NT2/D1 (cell line): Measurements from ENCODE around the gene RNF113A.
A peak's percentile ranks its signal among the peaks of the same experiment; 100 is the strongest.
"Not testable (repeated sequence)": the region's sequence is repeated elsewhere in the genome, so short reads cannot be mapped to it uniquely, and the experiment has no call there.

Experiments used
- DNase-seq: peaks from one replicate; pipeline ENCODE4 v3.0.0-alpha.2; 2011; ENCODE audit warnings: low read depth, low spot score
- H3K27me3 ChIP-seq: 2 replicates; pipeline ENCODE4 v1.6.0; 2011; ENCODE audit warnings: mild to moderate bottlenecking; ENCODE audit not compliant: insufficient read length, insufficient read depth
- H3K36me3 ChIP-seq: 2 replicates; pipeline ENCODE4 v1.6.1; 2011; ENCODE audit warnings: mild to moderate bottlenecking, low read length, mixed read lengths; ENCODE audit not compliant: insufficient read depth, insufficient read length
- H3K4me1 ChIP-seq: 2 replicates; pipeline ENCODE4 v1.5.1; 2011; ENCODE audit not compliant: insufficient read depth, insufficient read length
- H3K4me3 ChIP-seq: 2 replicates; pipeline ENCODE4 v1.5.1; 2011; ENCODE audit warnings: low read depth; ENCODE audit not compliant: insufficient read length
- H3K9ac ChIP-seq: 2 replicates; pipeline ENCODE4 v1.6.0; 2011; ENCODE audit warnings: low read depth; ENCODE audit not compliant: insufficient read length
- H3K9me3 ChIP-seq: 2 replicates; pipeline ENCODE4 v1.5.1; 2011; ENCODE audit warnings: mild to moderate bottlenecking, low read length; ENCODE audit not compliant: insufficient read depth
- SUZ12 ChIP-seq: IDR thresholded peaks from 2 replicates; pipeline ENCODE4 v1.6.1; 2011; ENCODE audit not compliant: insufficient read length, insufficient read depth; ENCODE audit errors: extremely low read depth
- YY1 ChIP-seq: IDR thresholded peaks from 2 replicates; pipeline ENCODE4 v1.6.1; 2011; ENCODE audit not compliant: insufficient read length, insufficient read depth
- ZNF274 ChIP-seq: IDR thresholded peaks from 2 replicates; pipeline ENCODE4 v1.6.1; 2011; ENCODE audit warnings: mild to moderate bottlenecking, low read depth, low read length

Gene RNF113A

GRCh38 chrX:119871599-119872395 is at the start of gene RNF113A, which contains the start of gene NDUFA1:
Gene RNF113A (minus strand): TSS chrX:119871733. CDS start chrX:119871613, 120 bp downstream.
Gene NDUFA1 (plus strand): TSS chrX:119871832. CDS start chrX:119871912, 80 bp downstream.
- Histone ChIP-seq H3K4me3 (peak within 1 kb of the TSS; percentile 94), H3K9ac (peak within 1 kb of the TSS; percentile 97), H3K36me3 (peaks cover 33% of the 10 kb centered on the region), H3K27me3 (peaks cover 3% of the 10 kb centered on the region), H3K9me3 (no peaks in the 10 kb centered on the region), H3K4me1 (no peaks in the 10 kb centered on the region)
- peak; percentile 83 for DNase-seq
- TF ChIP-seq SUZ12: no peak
- no peak for TF ChIP-seq ZNF274
- TF ChIP-seq YY1: no peak

- Histone ChIP-seq H3K27me3 (no peaks in the 10 kb centered on the region), H3K36me3 (peaks cover 4% of the 10 kb centered on the region), H3K9me3 (no peaks in the 10 kb centered on the region), H3K4me1 (no peaks in the 10 kb centered on the region), H3K9ac (no peak overlapping the region), H3K4me3 (no peak overlapping the region)
- TF ChIP-seq SUZ12 (no peak), YY1 (no peak), ZNF274 (no peak)
- DNase-seq: no peak
Measured at GRCh38 chrX:119919835-119920585, 48.5 kb upstream of the RNF113A start.

GRCh38 chrX:119917877-119918276 is 46.3 kb upstream of the RNF113A start:
- H3K4me1 ChIP-seq: no peaks in the 10 kb centered on the region
- H3K36me3 ChIP-seq: no peaks in the 10 kb centered on the region
- H3K9ac ChIP-seq: no peak overlapping the region
- DNase-seq: no peak
- no peaks in the 10 kb centered on the region for H3K9me3 ChIP-seq
- H3K27me3 ChIP-seq: no peaks in the 10 kb centered on the region
- no peak overlapping the region for H3K4me3 ChIP-seq
- no peak for TF ChIP-seq YY1
- TF ChIP-seq ZNF274: no peak

GRCh38 chrX:119916310-119916709 is 44.8 kb upstream of the RNF113A start:
- H3K4me1 ChIP-seq: no peaks in the 10 kb centered on the region
- H3K27me3 ChIP-seq: no peaks in the 10 kb centered on the region
- DNase-seq: no peak
- no peaks in the 10 kb centered on the region for H3K36me3 ChIP-seq
- H3K9me3 ChIP-seq: no peaks in the 10 kb centered on the region
- TF ChIP-seq SUZ12: no peak
- TF ChIP-seq YY1: no peak
- no peak for TF ChIP-seq ZNF274
- no peak overlapping the region for H3K9ac ChIP-seq
- H3K4me3 ChIP-seq: no peak overlapping the region

GRCh38 chrX:119900976-119901375 is 29.4 kb upstream of the RNF113A start:
- no peak for TF ChIP-seq SUZ12
- no peak for TF ChIP-seq YY1
- no peak for TF ChIP-seq ZNF274
- no peaks in the 10 kb centered on the region for H3K9me3 ChIP-seq

GRCh38 chrX:119899125-119899524 is 27.6 kb upstream of the RNF113A start:
- Histone ChIP-seq H3K4me1 (no peaks in the 10 kb centered on the region), H3K27me3 (no peaks in the 10 kb centered on the region), H3K4me3 (no peak overlapping the region), H3K36me3 (no peaks in the 10 kb centered on the region), H3K9ac (no peak overlapping the region), H3K9me3 (no peaks in the 10 kb centered on the region)
- no peak for DNase-seq
- TF ChIP-seq YY1 (no peak), SUZ12 (no peak), ZNF274 (no peak)

More at GRCh38 chrX:119900976-119901375, 29.4 kb upstream of the RNF113A start:
- Histone ChIP-seq H3K4me3 (no peak overlapping the region), H3K36me3 (no peaks in the 10 kb centered on the region), H3K27me3 (no peaks in the 10 kb centered on the region), H3K4me1 (no peaks in the 10 kb centered on the region), H3K9ac (no peak overlapping the region)
- no peak for DNase-seq

- no peak for DNase-seq
- Histone ChIP-seq H3K4me3 (no peak within 1 kb of the TSS), H3K36me3 (no peaks in the 10 kb centered on the region), H3K27me3 (no peaks in the 10 kb centered on the region), H3K9ac (no peak within 1 kb of the TSS), H3K4me1 (no peaks in the 10 kb centered on the region), H3K9me3 (no peaks in the 10 kb centered on the region)
- no peak for TF ChIP-seq YY1
Measured at GRCh38 chrX:119895843-119896326, 24.4 kb upstream of the RNF113A start, which contains the start of gene AKAP14. Gene AKAP14 (plus strand): TSS chrX:119895893. CDS start chrX:119903224, 7,331 bp downstream.

- H3K9ac ChIP-seq, H3K9me3 ChIP-seq, DNase-seq, H3K36me3 ChIP-seq, H3K4me3 ChIP-seq, H3K4me1 ChIP-seq, H3K27me3 ChIP-seq: not testable (repeated sequence)
Measured at GRCh38 chrX:119891961-119892692, 20.6 kb upstream of the RNF113A start.

- H3K9ac ChIP-seq, H3K27me3 ChIP-seq: not testable (repeated sequence)
Measured at GRCh38 chrX:119890626-119891025, 19.1 kb upstream of the RNF113A start.

More at GRCh38 chrX:119890626-119891025, 19.1 kb upstream of the RNF113A start:
- not testable (repeated sequence) for H3K4me3 ChIP-seq, DNase-seq, H3K36me3 ChIP-seq, H3K4me1 ChIP-seq, H3K9me3 ChIP-seq
